Panc1 (cell line): Measurements from ENCODE around the gene ERFL. TPM values are rescaled to one million over a fixed set of nuclear protein-coding genes. Genes with fewer than 3 reads are reported as not detected.

Experiments
- ATAC-seq: fragments of 200-7000 bp; cut with Tn5 transposase; 2 replicates; pipeline ENCODE4 v1.9.1; 2020; ENCODE audit warnings: mild to moderate bottlenecking, moderate library complexity
- BruUV-seq: library from RNA; stranded (reverse); fragments of 400-500 nt; replicated peaks from 2 replicates; lab custom pipeline; 2021; lab: Mats Ljungman, UMichigan
- CTCF ChIA-PET: fragments of 300-600 bp; sonication (Branson Sonifier 250); formaldehyde crosslinking; loops from one replicate; lab custom pipeline; 2022; ENCODE audit warnings: antibody characterized with exemption; lab: Charles Lee
- POLR2A ChIA-PET: fragments of 300-600 bp; sonication (Branson Sonifier 250); formaldehyde crosslinking; loops from one replicate; lab custom pipeline; 2022; ENCODE audit warnings: antibody characterized with exemption; lab: Charles Lee
- DNase-seq: peaks from one replicate; pipeline ENCODE4 v3.0.0-alpha.2; 2010; ENCODE audit warnings: low read depth, low spot score
- H3K27ac ChIP-seq: 2 replicates; pipeline ENCODE4 v1.5.1; 2011; ENCODE audit warnings: mild to moderate bottlenecking, low read length, inconsistent platforms
- H3K27me3 ChIP-seq: fragments of 200-500 bp; sonication (Bioruptor generic); 2 replicates; pipeline ENCODE4 v1.6.0; 2014; ENCODE audit warnings: low read length, inconsistent platforms; ENCODE audit not compliant: control insufficient read depth, insufficient read depth
- H3K36me3 ChIP-seq: fragments of 200-500 bp; sonication (Bioruptor generic); 2 replicates; pipeline ENCODE4 v1.5.1; 2014; ENCODE audit warnings: inconsistent platforms, mild to moderate bottlenecking, low read length, moderate library complexity; ENCODE audit not compliant: control insufficient read depth, insufficient read depth
- H3K4me1 ChIP-seq: 2 replicates; pipeline ENCODE4 v1.5.1; 2011; ENCODE audit warnings: inconsistent platforms, mild to moderate bottlenecking, low read length, moderate library complexity; ENCODE audit not compliant: control insufficient read depth, insufficient read depth
- H3K4me3 ChIP-seq, 2 experiments: 2 replicates each; pipeline ENCODE4 v1.5.1; 2011 to 2012; ENCODE audit warnings: low read depth in 2 of 2, low read length in 2 of 2, mild to moderate bottlenecking in 2 of 2, inconsistent platforms in 1 of 2, moderate library complexity in 1 of 2
- H3K9me3 ChIP-seq: fragments of 200-500 bp; sonication (Bioruptor generic); 2 replicates; pipeline ENCODE4 v1.5.1; 2014; ENCODE audit warnings: low read depth, mild to moderate bottlenecking, inconsistent platforms, low read length, moderate library complexity; ENCODE audit not compliant: control insufficient read depth, insufficient read depth
- POLR2AphosphoS5 ChIP-seq: IDR thresholded peaks from 2 replicates; pipeline ENCODE4 v1.6.1; 2012; ENCODE audit warnings: mild to moderate bottlenecking, low read depth, low read length, moderate library complexity
- SIN3A ChIP-seq: IDR thresholded peaks from 2 replicates; pipeline ENCODE4 v1.6.1; 2012; ENCODE audit warnings: low read depth, mild to moderate bottlenecking, low read length, moderate library complexity, borderline replicate concordance; ENCODE audit not compliant: insufficient read depth
- TCF7L2 ChIP-seq: IDR thresholded peaks from 2 replicates; pipeline ENCODE4 v1.6.1; 2011; ENCODE audit warnings: mild to moderate bottlenecking, low read depth, low read length, inconsistent platforms
- in situ Hi-C: cut with HindIII; loops from 2 replicates; pipeline ENCODE4 v1.10.0; 2016; ENCODE audit warnings: low sequenced_read_pairs, low pct_unique_long_range_greater_than_20kb
- intact Hi-C: fragments of 100-400 bp; cut with micrococcal nuclease; formaldehyde crosslinking; loops from one replicate; pipeline ENCODE4 v1.10.0; 2022; ENCODE audit not compliant: unreplicated experiment
- total RNA-seq: library from RNA; stranded (reverse); gene quantifications from one replicate; pipeline ENCODE4 v1.2.1, GENCODE V29; 2021; ENCODE audit not compliant: unreplicated experiment
- TF ChIP-seq, protein P1 (sequence below), 2 experiments: IDR thresholded peaks; 2 replicates each; pipeline ENCODE4 v1.6.1; 2011 to 2012; ENCODE audit warnings: low read depth in 2 of 2, control low read depth in 1 of 2, low read length in 1 of 2, mild to moderate bottlenecking in 1 of 2, moderate library complexity in 1 of 2; ENCODE audit not compliant: insufficient read depth in 1 of 2
- TF ChIP-seq, protein P2 (sequence below): fragments of 450-650 bp; IDR thresholded peaks from 2 replicates; pipeline ENCODE4 v1.5.1; 2017; ENCODE audit warnings: mild to moderate bottlenecking

Gene ERFL
- total RNA-seq, 1 experiment from 2014 or later: 0.18 TPM

DNA sequence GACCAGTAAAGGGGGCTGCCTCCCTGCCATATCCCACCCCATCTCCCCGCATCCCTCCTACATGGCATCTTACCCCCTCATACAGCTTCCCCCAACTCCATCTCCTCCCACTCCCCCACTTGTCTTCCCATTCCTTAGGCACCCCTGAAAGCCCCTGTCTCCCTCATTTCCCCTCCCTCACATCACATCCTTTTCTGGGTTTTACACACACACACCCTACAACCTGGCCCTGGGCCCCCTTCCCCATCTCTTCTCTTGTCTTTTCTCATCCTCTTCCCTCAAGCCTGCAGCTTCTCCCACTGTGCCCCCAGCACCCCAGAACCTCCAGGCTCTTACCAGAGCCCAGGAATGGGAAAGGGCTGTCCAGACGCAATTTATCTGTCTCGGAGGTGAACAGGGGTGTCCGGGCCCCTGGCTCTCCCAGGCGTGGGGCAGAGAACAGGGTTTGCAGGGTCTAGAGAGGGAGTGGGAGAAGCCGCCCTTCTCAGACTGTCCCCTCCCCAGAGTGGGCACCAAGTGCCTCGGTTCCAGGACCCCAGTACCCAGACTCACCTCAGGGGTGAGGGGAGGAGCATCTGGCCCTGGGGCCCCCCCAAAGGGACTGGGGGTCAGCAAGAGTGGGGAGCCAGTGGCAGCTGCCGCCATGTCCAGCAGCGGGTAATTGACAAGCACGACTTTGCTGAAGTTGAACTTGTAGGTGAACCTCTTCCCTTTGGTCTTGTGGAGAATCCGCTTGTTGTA is 19.4 kb downstream of the ERFL start:
- BruUV-seq: no TSS peak
- H3K9me3 ChIP-seq: no peaks in the 10 kb centered on the region
- H3K27me3 ChIP-seq: no peaks in the 10 kb centered on the region; the same call in 1 of the 2 replicates
- CTCF ChIA-PET: no interaction called here
- DNase-seq (no peak), ATAC-seq (no peak)
- no peaks in the 10 kb centered on the region for H3K4me1 ChIP-seq
- H3K36me3 ChIP-seq: no peaks in the 10 kb centered on the region
- H3K4me3 ChIP-seq: no peak overlapping the region
- intact Hi-C loops (no loop called here), in situ Hi-C loops (no loop called here)
- POLR2A ChIA-PET: no interaction called here
- TF ChIP-seq TCF7L2 (no peak), SIN3A (no peak), POLR2AphosphoS5 (no peak)
- TF ChIP-seq, protein P1, sequence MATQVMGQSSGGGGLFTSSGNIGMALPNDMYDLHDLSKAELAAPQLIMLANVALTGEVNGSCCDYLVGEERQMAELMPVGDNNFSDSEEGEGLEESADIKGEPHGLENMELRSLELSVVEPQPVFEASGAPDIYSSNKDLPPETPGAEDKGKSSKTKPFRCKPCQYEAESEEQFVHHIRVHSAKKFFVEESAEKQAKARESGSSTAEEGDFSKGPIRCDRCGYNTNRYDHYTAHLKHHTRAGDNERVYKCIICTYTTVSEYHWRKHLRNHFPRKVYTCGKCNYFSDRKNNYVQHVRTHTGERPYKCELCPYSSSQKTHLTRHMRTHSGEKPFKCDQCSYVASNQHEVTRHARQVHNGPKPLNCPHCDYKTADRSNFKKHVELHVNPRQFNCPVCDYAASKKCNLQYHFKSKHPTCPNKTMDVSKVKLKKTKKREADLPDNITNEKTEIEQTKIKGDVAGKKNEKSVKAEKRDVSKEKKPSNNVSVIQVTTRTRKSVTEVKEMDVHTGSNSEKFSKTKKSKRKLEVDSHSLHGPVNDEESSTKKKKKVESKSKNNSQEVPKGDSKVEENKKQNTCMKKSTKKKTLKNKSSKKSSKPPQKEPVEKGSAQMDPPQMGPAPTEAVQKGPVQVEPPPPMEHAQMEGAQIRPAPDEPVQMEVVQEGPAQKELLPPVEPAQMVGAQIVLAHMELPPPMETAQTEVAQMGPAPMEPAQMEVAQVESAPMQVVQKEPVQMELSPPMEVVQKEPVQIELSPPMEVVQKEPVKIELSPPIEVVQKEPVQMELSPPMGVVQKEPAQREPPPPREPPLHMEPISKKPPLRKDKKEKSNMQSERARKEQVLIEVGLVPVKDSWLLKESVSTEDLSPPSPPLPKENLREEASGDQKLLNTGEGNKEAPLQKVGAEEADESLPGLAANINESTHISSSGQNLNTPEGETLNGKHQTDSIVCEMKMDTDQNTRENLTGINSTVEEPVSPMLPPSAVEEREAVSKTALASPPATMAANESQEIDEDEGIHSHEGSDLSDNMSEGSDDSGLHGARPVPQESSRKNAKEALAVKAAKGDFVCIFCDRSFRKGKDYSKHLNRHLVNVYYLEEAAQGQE (IDR thresholded peaks at IDR 0.05; ENCODE audit: insufficient read depth in 1 of 2, low read depth in 2 of 2, low read length in 1 of 2): no peak
- TF ChIP-seq, protein P2, sequence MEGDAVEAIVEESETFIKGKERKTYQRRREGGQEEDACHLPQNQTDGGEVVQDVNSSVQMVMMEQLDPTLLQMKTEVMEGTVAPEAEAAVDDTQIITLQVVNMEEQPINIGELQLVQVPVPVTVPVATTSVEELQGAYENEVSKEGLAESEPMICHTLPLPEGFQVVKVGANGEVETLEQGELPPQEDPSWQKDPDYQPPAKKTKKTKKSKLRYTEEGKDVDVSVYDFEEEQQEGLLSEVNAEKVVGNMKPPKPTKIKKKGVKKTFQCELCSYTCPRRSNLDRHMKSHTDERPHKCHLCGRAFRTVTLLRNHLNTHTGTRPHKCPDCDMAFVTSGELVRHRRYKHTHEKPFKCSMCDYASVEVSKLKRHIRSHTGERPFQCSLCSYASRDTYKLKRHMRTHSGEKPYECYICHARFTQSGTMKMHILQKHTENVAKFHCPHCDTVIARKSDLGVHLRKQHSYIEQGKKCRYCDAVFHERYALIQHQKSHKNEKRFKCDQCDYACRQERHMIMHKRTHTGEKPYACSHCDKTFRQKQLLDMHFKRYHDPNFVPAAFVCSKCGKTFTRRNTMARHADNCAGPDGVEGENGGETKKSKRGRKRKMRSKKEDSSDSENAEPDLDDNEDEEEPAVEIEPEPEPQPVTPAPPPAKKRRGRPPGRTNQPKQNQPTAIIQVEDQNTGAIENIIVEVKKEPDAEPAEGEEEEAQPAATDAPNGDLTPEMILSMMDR: no peak
- no peak overlapping the region for H3K27ac ChIP-seq

DNA sequence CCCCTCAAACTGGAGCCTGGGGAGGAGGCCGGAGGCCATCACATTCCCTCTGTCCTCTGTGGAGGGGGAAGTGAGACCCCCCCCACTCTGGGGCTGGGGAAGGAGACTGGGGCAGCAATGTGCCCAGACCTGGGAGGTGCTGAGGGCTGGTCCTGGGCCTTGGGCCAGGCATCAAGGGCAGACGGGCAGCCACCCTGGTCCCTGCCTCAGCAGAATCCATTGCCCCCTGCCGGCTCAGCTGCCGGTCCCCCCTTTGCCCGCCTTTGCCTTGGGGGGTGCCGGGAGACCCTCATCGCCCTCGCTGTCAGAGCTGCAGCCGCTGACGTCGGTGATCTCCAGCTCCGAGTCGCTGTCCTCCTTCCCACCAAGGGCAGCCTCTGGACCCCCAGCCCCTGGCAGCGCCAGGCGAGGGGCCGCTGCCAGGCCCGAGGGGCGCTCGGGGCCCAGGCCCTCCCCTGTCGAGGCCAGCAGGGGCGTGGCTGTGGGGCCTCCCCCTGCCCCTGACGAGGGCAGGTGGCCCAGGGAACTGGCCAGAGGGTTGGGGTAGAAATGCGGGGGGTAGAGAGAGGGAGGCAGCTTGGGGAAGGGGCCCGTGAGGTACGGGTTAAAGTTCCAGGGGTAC is 20.1 kb downstream of the ERFL start:
- no peak for ATAC-seq
- Histone ChIP-seq H3K4me1 (no peaks in the 10 kb centered on the region), H3K4me3 (no peak overlapping the region), H3K27ac (no peak overlapping the region), H3K27me3 (no peaks in the 10 kb centered on the region; the same call in 1 of the 2 replicates), H3K9me3 (no peaks in the 10 kb centered on the region), H3K36me3 (no peaks in the 10 kb centered on the region)
- CTCF ChIA-PET: no interaction called here
- DNase-seq: no peak
- in situ Hi-C loops: no loop called here
- BruUV-seq: no TSS peak
- intact Hi-C loops: no loop called here
- no peak for TF ChIP-seq POLR2AphosphoS5
- TF ChIP-seq, protein P1 (IDR thresholded peaks at IDR 0.05; ENCODE audit: insufficient read depth in 1 of 2, low read depth in 2 of 2, low read length in 1 of 2): no peak
- TF ChIP-seq SIN3A: no peak
- TF ChIP-seq TCF7L2: no peak
- TF ChIP-seq, protein P2: no peak
- POLR2A ChIA-PET: no interaction called here
